Right cardiac atrium (tissue), 5 donors: Measurements from ENCODE around the gene AHRR. TPM values are rescaled to one million over a fixed set of nuclear protein-coding genes. Genes with fewer than 3 reads are reported as not detected.
A peak's percentile ranks its signal among the peaks of the same experiment; 100 is the strongest.

Experiments
- ATAC-seq, 2 donors: fragments of 200-7000 bp; cut with Tn5 transposase; one replicate each; pipeline versions ENCODE4 v1.8.0 to v1.9.1; 2020; ENCODE audit warnings: moderate library complexity in 2 of 2, mild to moderate bottlenecking in 1 of 2
- DNase-seq, 3 donors: peaks; one replicate each; pipeline ENCODE4 v3.0.0-alpha.2; 2020
- H3K27ac ChIP-seq: one replicate; pipeline ENCODE4 v1.5.1; 2013; ENCODE audit warnings: mild to moderate bottlenecking, low read length, control low read depth, moderate library complexity
- H3K27me3 ChIP-seq: one replicate; pipeline ENCODE4 v1.6.1; 2013; ENCODE audit not compliant: control insufficient read depth, insufficient read depth
- H3K4me1 ChIP-seq: one replicate; pipeline ENCODE4 v1.6.1; 2013; ENCODE audit warnings: low read length; ENCODE audit not compliant: control insufficient read depth, insufficient read depth
- H3K4me3 ChIP-seq: one replicate; pipeline ENCODE4 v1.5.1; 2013; ENCODE audit warnings: low read length, control low read depth
- H3K9me3 ChIP-seq: one replicate; pipeline ENCODE4 v1.6.1; 2013; ENCODE audit warnings: low read length; ENCODE audit not compliant: control insufficient read depth
- WGBS: extraction: QIAGEN DNeasy Blood & Tissue Kit; methylation state at CpG from one replicate; pipeline ENCODE4 v1.1.7; 2013; 5-methylcytosine and 5-hydroxymethylcytosine counted together
- intact Hi-C, 4 donors: fragments of 100-400 bp; cut with DNase I; formaldehyde crosslinking; loops; one replicate each; pipeline versions ENCODE4 v1.11.0 to v1.14.0; 2022 to 2023
- polyA plus RNA-seq: library from polyadenylated mRNA; stranded (reverse); fragments of 200-250 nt; gene quantifications from one replicate; pipeline ENCODE4 v1.2.3, GENCODE V29; 2013
- total RNA-seq, 4 donors: library from RNA; stranded (reverse); fragmentation: NEBNext Ultra II Directional; extraction: Animal tissue kit (Norgen Biotek cat#: 25700); gene quantifications; one replicate each; pipeline ENCODE4 v1.2.1, GENCODE V29; 2021
- donor health status: healthy with polysubstance abuse.
- donor health status: DM: no; HTN: yes; CAD: no.
- donor health status: DM: no; HTN: no; CAD: no.
- donor health status: DM: no; HTN: yes; CAD: no; lungs with severe emphysema.
- donor health status: DM: yes; HTN: yes; CAD: no.

AHRR gene
- total and polyA plus RNA-seq, 5 donors, result 0.17 to 3.7 (median 0.41) TPM

DNA sequence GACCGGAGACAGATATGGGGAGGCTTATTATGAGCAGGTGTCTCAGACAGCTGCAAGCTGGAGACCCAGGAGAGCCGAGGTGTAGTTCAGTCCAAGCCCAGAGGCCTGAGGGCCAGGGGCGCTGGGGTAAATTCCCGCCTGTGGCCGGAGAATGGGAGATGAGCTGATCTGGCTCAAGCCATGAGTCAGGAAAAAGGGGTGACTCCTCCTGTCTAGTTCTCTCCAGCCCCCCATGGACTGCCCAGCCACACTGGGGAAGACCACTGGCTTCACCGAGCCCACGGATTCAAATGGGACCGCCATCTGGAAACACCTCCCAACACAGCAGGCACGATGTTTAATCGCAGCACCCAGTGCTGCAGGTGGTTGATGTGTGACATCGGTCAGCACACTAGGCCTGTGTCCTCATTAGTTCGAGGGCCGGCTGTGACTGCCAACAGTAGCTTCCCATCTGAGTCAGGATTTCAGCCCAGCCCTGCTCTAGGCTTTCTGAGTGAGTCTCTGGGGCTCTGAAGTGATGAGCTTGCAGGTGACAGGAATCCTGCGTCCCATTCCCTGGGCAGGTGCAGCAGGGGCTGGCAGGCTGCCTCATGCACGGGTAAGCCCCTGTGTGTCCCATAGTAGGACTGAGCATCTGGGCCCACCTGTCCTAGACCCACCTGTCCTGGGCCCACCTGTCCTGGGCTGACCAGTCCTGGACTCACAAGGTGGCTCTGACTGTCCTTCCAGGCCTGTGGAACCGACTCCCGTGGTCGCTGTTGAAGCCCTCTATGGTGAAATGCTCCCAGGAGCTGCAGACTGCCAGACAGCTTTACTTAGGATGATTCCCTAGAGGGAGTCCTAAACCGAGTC lies 49.7 kb downstream of the AHRR start:
- intact Hi-C loops, result no loop called here
- H3K27ac ChIP-seq, result no peak overlapping the region
- no peak for DNase-seq
- H3K9me3 ChIP-seq, result peaks cover 2% of the 10 kb centered on the region
- H3K4me1 ChIP-seq, result no peaks in the 10 kb centered on the region
- no peak overlapping the region for H3K4me3 ChIP-seq
- ATAC-seq, result no peak
- WGBS, result 89% methylated on average over 19 of the region's 19 CpGs
- H3K27me3 ChIP-seq, result no peaks in the 10 kb centered on the region

DNA sequence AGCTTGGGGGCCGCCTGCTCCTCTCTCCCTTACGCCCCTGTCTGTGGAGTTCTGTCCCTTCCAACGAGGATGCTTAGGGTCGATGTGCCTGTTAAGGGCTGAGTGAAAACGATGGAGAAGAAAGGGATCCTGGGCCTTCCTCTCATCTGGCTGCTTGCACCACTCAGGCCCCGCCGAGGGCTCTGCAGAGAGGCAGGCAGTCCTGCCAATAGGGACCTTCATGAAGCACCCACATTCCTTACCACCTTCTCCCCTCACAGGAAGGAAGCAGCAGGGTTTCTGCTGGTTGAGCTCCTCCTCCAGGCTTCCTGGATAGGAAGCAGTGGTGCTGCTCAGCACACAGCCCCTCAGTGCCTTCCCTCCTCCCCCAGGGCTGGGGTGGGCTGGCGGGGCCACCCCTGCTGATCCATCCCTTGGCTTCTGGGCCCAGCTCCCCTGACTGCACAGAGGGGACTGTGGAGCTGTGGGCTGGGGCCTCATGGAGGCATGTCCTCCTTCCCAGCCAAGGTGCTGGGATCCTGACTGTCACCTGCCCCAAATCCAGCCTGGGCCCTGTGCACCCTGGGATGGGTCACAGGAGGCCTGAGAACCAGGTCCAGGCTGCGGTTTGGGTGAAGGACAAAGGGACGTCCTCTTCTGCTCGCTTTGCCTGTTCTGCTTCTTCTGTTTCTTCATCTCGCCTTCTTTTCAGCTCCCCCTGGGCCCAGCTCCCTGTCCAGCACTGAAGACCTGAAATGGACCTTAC lies 50.5 kb downstream of the AHRR start:
- Histone ChIP-seq H3K27me3 (no peaks in the 10 kb centered on the region), H3K9me3 (no peaks in the 10 kb centered on the region), H3K4me1 (no peaks in the 10 kb centered on the region), H3K4me3 (no peak overlapping the region), H3K27ac (no peak overlapping the region)
- 73% methylated on average over 12 of the region's 12 CpGs for WGBS
- no peak for ATAC-seq
- no peak for DNase-seq
- intact Hi-C loops, result no loop called here

DNA sequence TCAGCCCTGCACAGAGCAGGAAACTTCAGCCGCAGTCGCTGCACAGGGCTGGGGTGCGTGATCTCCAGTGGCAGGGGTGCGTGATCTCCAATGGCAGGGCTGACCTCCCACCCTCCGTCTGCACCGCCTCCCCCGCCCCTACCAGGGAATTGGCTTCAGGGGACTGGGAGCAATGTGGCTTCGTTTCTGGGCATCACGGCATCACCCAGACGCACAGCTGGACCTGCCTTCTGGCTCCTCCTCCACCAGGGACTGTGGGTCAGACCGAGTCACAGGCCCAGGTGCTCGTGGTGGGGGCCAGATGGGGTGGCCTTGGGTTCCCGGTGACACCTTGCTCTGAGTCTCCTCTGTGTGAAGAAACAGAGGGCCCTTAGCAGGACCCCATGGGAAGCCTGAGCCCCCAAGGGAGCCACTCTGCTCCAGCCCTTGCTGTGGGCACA lies 51.1 kb downstream of the AHRR start:
- H3K9me3 ChIP-seq, result no peaks in the 10 kb centered on the region
- DNase-seq (no peak), ATAC-seq (no peak)
- H3K27me3 ChIP-seq, result no peaks in the 10 kb centered on the region
- H3K27ac ChIP-seq, result no peak overlapping the region
- no peak overlapping the region for H3K4me3 ChIP-seq
- H3K4me1 ChIP-seq, result no peaks in the 10 kb centered on the region
- WGBS, result 93% methylated on average over 13 of the region's 13 CpGs
- intact Hi-C loops, result no loop called here

DNA sequence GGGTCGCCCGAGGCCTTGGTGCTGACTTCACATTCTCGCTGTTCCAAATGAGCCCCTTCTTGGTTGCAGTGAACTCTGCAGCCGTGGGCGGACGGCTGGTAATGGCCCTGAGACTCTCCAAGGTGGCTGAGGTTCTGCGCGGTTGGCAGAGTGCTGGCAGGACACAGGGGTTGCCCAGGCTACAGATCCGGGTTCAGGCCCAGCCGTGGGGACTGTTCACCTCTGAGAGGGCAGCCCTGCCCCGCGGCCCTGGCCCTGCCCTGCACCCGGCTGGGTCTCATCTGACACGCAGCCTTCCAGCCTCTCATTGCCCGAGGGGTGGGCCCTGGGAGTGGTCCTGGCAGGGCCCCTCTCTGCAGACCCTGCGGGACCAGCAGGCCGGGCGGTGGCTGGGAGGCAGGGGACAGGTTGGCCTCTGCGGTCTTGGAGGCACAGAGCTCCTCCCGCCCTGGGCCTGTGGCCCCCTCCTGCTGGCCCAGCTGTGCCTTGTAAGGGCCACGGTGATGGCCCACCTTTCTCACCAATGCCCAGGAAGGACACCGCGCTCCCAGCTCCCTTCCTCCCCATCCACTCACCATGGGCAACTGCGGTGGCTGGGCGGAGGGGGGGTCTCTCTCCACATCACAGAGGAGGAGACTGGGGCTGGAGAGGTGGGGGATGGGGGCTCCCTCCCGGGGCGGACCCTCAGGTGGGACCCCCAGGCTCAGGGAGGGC lies 51.6 kb downstream of the AHRR start:
- no peaks in the 10 kb centered on the region for H3K27me3 ChIP-seq
- DNase-seq, result no peak
- 67% methylated on average over 27 of the region's 27 CpGs for WGBS
- no peaks in the 10 kb centered on the region for H3K9me3 ChIP-seq
- peak in 1 of 2 donors; percentile 5 for ATAC-seq
- no peak overlapping the region for H3K27ac ChIP-seq
- peak overlapping the region; percentile 41 for H3K4me3 ChIP-seq
- intact Hi-C loops, result no loop called here
- no peaks in the 10 kb centered on the region for H3K4me1 ChIP-seq

DNA sequence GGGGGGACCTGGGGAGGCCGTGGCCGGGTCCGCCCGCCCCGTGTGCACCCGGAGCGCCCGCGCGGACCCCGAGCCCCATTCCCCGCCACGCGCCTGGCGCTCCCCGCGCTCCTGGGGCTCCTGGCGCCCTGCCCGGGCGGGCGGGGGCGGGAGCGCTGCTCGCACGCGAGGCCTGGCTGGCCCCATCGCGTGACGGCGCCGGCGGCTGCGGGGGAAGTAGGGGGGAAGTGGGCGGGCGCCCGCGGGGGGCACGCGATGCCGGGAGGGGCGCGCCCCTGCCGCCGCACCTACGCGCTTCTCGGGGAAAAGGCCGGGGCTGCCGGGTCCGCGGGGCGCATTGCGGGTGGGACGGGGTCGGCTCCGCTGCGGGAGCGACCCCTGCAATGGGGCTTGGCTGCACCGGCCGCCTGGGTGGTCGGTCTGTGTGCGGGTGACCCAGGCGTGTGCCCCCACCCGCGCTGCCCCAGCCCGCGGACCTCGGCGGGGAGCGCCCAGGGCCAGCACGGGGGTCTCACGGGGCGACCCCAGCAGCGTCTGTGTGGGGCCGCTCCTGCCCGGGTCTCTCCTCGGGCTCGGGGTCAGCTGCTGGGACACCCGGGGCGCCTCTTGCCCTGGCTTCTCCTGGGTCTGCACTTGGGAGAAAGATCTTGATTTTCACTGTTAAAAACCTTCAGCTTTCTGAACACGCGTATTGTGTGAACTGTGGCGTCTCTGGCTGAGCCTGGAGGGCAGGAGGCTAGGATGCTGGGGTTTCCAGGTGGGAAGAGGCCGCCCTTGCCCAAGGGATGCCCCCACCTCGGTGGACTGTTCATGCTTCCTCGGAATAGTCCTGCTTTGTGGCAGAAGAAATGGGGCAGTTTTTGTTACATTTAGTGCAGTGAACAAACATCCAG lies 52.4 kb downstream of the AHRR start:
- no peaks in the 10 kb centered on the region for H3K27me3 ChIP-seq
- H3K9me3 ChIP-seq, result no peaks in the 10 kb centered on the region
- 4% methylated on average over 86 of the region's 86 CpGs for WGBS
- peak in 1 of 2 donors; percentile 6 for ATAC-seq
- intact Hi-C loops, result no loop called here
- DNase-seq, result peak in 2 of 3 donors; percentile 49 to 81
- H3K4me3 ChIP-seq, result peak overlapping the region; percentile 41
- H3K4me1 ChIP-seq, result no peaks in the 10 kb centered on the region
- no peak overlapping the region for H3K27ac ChIP-seq

DNA sequence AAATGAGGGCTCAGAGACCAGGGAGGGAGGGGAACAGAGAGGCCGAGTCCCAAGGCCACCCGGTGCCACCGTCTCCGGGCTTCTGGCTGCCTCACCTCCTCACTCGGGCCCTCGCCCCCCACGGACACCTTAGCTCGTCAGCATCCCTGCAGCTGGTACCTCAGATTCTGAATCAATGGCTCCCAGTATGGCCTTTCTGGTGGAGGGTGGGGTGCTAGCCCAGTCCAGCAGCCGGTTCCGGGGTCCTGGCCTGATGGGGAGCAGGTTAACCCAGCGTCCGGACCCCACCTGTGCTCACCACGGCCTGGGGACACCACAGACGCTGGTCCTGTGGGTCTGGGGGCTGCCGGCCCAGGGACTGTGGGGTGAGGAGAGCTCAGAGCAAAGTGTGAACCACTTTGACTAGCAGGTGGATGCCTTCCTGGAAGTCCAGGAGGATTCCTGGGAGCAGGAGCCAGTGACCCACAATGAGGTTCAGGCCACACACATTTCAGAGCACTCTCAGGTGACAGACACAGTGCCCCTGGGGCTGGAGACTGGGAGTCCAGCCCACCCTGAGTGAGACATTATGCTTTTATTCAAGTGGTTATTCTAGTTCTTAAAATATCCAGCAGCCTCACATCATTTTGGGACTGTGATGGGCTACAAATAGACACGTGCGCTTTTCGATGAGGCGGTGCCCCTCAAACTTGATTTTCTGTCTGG lies 53.3 kb downstream of the AHRR start:
- H3K9me3 ChIP-seq, result no peaks in the 10 kb centered on the region
- H3K4me1 ChIP-seq, result no peaks in the 10 kb centered on the region
- H3K27me3 ChIP-seq, result no peaks in the 10 kb centered on the region
- no peak overlapping the region for H3K27ac ChIP-seq
- no peak for ATAC-seq
- WGBS, result 84% methylated on average over 19 of the region's 19 CpGs
- no peak overlapping the region for H3K4me3 ChIP-seq
- intact Hi-C loops, result no loop called here
- no peak for DNase-seq

DNA sequence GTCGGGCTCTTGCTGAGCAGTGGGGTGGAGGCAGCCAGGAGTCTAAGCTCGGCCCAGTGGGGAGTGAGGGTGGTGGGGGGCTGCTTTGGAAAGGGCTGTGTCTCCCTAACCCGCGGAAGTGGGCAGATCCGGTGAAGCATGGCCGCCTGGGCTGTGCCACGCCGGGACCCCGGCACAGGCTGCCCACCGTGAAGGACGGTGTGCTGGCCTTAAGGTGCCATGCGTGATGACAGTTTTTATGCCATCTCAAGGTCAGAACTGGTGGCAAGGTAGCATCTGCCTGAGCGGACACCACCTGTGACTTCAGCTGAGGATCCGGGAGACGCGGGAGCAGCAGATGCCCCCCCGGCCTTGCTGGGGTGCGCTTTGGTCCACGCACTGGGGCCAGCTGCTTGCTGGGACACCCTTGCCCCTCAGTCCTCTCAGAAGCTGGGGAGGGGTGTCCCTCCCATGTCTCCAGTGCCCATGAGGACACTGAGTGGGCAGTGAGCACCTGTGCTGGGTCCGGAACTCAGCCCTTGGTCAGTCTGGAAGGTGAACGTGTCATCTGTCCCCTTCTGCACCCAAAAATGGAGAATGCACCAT lies 53.9 kb downstream of the AHRR start:
- ATAC-seq, result no peak
- DNase-seq, result peak in 1 of 3 donors; percentile 16
- 93% methylated on average over 21 of the region's 21 CpGs for WGBS
- Histone ChIP-seq H3K4me1 (no peaks in the 10 kb centered on the region), H3K4me3 (no peak overlapping the region), H3K9me3 (no peaks in the 10 kb centered on the region), H3K27me3 (no peaks in the 10 kb centered on the region), H3K27ac (no peak overlapping the region)
- intact Hi-C loops, result no loop called here

DNA sequence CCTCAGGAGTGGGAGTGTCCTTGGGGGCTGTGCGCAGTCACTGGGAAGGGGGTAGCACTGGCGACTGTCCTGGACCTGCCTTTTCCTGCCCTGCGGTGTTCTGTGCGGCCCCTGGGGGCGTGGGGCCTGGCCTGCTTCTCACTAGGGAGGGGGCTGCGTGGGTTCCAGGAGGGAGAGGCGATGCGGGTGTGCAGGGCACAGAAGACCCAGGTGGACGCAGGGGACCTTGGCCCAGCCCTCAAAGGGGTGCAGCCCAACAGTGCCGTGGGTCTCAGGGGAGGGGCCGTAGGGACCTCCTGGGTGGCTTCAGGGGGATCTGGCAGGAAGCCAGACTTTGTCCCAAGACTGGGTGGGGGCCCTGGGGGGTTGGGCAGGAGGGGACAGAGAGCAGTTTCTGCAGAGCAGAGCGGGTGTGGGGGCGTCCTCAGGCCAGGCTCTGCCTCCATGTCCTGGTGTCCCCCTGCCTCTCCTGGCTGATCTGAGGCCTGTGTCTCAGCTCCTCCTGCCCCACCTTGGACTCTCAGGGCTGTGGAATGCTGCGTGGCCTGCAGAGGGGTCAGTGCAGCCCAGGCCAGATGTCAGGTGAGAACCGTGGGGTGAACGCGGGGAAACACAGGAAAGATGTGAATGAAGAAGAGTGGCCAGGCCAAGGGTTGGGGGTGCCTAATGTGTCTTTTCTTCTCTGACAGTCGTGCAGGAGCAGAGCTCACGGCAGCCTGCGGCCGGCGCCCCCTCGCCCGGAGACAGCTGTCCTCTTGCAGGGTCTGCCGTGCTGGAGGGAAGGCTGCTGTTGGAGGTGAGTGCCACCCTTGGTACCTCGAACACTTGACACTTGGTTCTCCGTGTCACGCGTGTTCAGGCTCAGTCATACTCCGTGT lies 54.6 kb downstream of the AHRR start:
- intact Hi-C loops, result no loop called here
- no peaks in the 10 kb centered on the region for H3K9me3 ChIP-seq
- no peaks in the 10 kb centered on the region for H3K27me3 ChIP-seq
- peak in 1 of 3 donors; percentile 37 for DNase-seq
- no peak for ATAC-seq
- 90% methylated on average over 30 of the region's 30 CpGs for WGBS
- no peak overlapping the region for H3K27ac ChIP-seq
- H3K4me3 ChIP-seq, result no peak overlapping the region
- no peaks in the 10 kb centered on the region for H3K4me1 ChIP-seq

DNA sequence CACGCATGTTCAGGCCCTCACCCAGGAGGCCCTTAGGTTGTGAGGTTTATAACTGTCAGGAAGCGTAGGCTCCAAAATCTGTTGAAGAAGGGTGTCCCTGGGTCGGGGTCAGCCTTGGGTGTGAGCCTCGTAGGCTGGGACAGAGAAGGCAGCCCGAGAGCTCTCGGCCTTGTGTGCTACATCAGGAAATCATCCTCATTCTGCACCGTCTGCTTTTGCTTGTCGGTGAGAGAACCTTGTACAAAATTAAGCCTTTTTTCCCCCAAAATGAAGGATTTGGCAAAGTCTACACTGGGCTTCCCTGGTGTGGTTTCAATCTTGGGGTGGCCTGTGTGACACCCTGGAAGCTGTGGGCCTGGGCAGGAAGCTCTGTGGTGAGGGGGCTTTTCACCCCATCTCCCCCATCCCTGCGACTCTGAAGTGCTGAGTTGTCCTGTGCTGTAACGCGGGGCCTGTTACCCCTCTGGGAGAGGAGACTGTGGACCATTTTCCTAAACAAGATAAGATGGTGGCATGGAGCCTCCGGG lies 55.3 kb downstream of the AHRR start:
- ATAC-seq, result no peak
- no peaks in the 10 kb centered on the region for H3K4me1 ChIP-seq
- no peaks in the 10 kb centered on the region for H3K9me3 ChIP-seq
- peak in 1 of 3 donors; percentile 19 for DNase-seq
- WGBS, result 93% methylated on average over 12 of the region's 12 CpGs
- intact Hi-C loops, result no loop called here
- H3K27ac ChIP-seq, result no peak overlapping the region
- no peak overlapping the region for H3K4me3 ChIP-seq
- no peaks in the 10 kb centered on the region for H3K27me3 ChIP-seq
